KBM-7 (cell line): Measurements from ENCODE around the gene C3orf70.

ENCODE experiments used
- DNase-seq: peaks from one replicate; pipeline ENCODE4 v3.0.0-alpha.2; 2015
- in situ Hi-C: fragments of 300-500 bp; cut with MboI; formaldehyde crosslinking; loops from 2 replicates; pipeline ENCODE4 v1.14.3; 2020; ENCODE audit warnings: low sequenced_read_pairs, low pct_unique_long_range_greater_than_20kb, mixed read lengths

Gene C3orf70

GRCh38 chr3:185063431-185063830 lies 89.4 kb downstream of the C3orf70 start:
- in situ Hi-C loops = no loop called here

GRCh38 chr3:185062191-185062590 lies 90.7 kb downstream of the C3orf70 start:
- DNase-seq = no peak
- in situ Hi-C loops = no loop called here

More at GRCh38 chr3:185063431-185063830, 89.4 kb downstream of the C3orf70 start:
- DNase-seq = no peak

GRCh38 chr3:185060655-185061054 lies 92.2 kb downstream of the C3orf70 start:
- no peak for DNase-seq
- in situ Hi-C loops = no loop called here

GRCh38 chr3:185059766-185060165 lies 93.1 kb downstream of the C3orf70 start:
- DNase-seq = peak; percentile 65
- in situ Hi-C loops = no loop called here

GRCh38 chr3:185058796-185059195 lies 94.1 kb downstream of the C3orf70 start:
- DNase-seq = no peak
- in situ Hi-C loops = no loop called here

- in situ Hi-C loops = no loop called here
These were observed 95.0 kb downstream of the C3orf70 start for GRCh38 chr3:185057829-185058228.

GRCh38 chr3:185056908-185057307 lies 96.0 kb downstream of the C3orf70 start:
- peak; percentile 39 for DNase-seq
- in situ Hi-C loops = no loop called here

More at GRCh38 chr3:185057829-185058228, 95.0 kb downstream of the C3orf70 start:
- DNase-seq = no peak

- in situ Hi-C loops = no loop called here
- no peak for DNase-seq
These were observed 100.2 kb downstream of the C3orf70 start for GRCh38 chr3:185052631-185053030.

GRCh38 chr3:185051801-185052200 lies 101.1 kb downstream of the C3orf70 start:
- in situ Hi-C loops = no loop called here
- no peak for DNase-seq

GRCh38 chr3:185049710-185050109 lies 103.2 kb downstream of the C3orf70 start:
- in situ Hi-C loops = no loop called here
- DNase-seq = no peak

- no peak for DNase-seq
- in situ Hi-C loops = no loop called here
These were observed 106.3 kb downstream of the C3orf70 start for GRCh38 chr3:185046603-185047002.

- in situ Hi-C loops = no loop called here
- DNase-seq = no peak
These were observed 106.7 kb downstream of the C3orf70 start for GRCh38 chr3:185046164-185046515.

GRCh38 chr3:185042312-185043050 lies 110.4 kb downstream of the C3orf70 start:
- DNase-seq = no peak
- in situ Hi-C loops = no loop called here

- in situ Hi-C loops = no loop called here
- no peak for DNase-seq
These were observed 111.3 kb downstream of the C3orf70 start for GRCh38 chr3:185041540-185041939.

- in situ Hi-C loops = no loop called here
- no peak for DNase-seq
These were observed 112.4 kb downstream of the C3orf70 start for GRCh38 chr3:185040425-185040824.

- no peak for DNase-seq
- in situ Hi-C loops = no loop called here
These were observed 115.1 kb downstream of the C3orf70 start for GRCh38 chr3:185037801-185038200.

- DNase-seq = no peak
- in situ Hi-C loops = no loop called here
These were observed 121.9 kb downstream of the C3orf70 start for GRCh38 chr3:185030951-185031350.

- in situ Hi-C loops = no loop called here
- DNase-seq = no peak
These were observed 122.5 kb downstream of the C3orf70 start for GRCh38 chr3:185030399-185030798.

- in situ Hi-C loops = no loop called here
- DNase-seq = no peak
These were observed 123.8 kb downstream of the C3orf70 start for GRCh38 chr3:185029086-185029485.

- in situ Hi-C loops = no loop called here
- no peak for DNase-seq
These were observed 124.7 kb downstream of the C3orf70 start for GRCh38 chr3:185028121-185028520.
